GM21528 (cell line): ENCODE data around the gene NOVA2.

ENCODE experiments used
- ATAC-seq: cut with Tn5 transposase; IDR thresholded peaks from one replicate; pipeline ENCODE4 v1.9.1; 2021; ENCODE audit warnings: mild to moderate bottlenecking, moderate library complexity; ENCODE audit not compliant: unreplicated experiment, low FRiP score

NOVA2 gene

DNA sequence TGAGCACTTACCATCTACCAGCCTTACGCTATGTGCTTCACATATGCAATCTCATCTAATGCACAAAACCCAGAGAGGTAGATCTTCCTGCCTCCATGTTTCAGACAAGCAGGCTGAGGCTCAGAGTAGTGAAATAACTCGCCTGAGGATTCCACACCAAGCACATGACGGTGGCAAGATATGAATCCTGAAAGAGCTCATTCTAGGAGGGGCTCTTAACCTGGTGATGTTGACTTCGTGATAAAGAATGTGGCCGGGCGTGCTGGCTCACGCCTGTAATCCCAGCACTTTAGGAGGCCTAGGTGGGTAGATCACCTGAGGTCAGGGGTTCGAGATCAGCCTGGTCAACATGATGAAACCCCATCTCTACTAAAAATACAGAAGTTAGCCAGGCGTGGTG, 5.0 kb downstream of the NOVA2 start:
- no peak for ATAC-seq

DNA sequence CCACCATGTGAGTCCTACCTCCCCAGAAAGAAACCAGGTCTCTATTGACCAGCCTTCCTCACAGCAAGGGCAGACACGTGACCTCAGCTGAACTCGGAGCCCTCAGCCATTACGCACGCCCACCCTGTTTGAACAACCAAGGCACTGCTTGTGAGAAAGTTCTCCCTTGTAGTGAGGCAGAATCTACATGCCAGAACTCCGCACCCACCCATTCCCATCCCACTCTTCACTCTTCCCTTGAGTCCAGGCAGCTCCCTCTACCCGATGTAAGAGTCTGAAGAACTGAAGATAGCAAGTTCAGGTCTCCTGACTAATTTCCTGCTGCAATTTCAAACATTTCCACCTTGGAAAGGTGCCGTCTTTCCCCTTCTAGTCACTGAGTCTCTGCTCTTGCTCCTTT, 6.4 kb downstream of the NOVA2 start:
- no peak for ATAC-seq

DNA sequence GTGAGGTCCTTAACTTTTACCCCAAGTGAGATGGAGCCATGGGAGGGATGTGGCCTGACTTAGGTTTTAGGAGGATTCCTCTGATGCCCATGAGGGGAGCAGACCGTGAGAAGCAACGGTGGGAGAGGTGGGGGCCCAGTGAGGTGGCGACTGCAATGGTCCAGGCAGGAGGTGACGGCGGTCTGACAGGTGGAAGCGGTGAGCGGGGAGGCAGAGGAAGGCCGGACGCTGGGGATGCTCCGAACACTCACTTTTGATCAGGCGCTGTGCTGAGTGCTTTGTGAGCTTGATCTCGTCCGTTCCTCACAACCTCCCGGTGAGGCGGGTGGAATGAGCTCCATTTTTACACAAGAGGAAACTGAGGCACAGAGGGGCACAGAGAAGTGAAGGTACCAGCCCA, 11.6 kb downstream of the NOVA2 start:
- no peak for ATAC-seq

DNA sequence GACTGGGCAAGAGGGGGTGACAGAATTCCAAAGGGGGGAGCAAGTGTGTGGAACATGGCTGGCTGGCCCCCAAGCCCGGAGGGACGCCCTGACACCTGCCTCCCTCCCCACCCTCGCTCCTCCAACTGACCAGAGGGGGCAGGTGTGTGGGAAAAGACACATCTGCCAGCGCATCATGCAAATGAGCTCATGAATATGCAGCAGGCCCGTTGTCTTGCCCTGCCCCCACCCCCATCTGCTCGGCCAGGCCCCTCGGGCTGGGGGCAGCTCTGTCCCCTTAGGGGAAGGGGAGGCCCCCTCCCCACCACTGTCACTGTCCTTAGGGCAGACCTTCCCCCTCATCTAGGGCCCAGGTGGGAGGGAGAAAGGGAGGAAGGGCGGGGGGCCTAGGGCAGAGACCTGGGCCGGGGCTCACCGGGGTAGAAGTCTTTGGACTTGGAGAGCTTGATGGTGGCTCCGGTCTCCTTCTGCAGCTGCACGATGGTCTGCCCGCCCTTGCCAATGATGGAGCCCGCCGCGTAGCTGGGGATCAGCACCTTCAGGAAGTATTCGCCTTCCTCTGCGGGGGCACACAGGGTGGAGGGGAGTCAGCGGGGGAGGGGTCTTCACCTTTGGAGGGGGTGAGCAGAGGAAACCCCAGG, 12.9 kb downstream of the NOVA2 start:
- ATAC-seq: no peak

DNA sequence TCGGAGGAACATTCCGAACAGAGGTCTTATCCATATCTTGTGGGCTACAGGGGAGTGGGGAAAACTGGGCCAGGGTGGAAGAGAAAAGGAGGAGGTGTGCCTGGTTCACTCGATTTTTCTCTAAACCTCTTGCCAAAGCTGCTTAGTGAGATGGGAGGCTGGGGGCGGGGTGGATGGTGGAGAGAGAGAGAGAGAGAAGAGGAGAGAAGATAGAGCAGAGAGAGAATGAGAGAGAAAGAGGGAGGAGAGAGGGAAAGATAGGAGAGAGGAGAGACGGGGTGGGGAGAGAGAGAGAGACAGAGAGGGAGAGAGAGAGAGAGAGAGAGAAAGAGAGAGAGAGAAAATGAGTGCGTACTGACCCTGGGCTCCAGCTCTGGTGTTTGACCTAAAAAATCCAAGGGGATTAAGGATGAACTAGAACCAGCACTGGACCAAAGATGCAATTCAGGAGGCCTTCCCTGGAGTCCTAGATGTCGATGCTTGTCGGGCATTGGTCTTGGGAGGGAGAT, 14.1 kb downstream of the NOVA2 start:
- ATAC-seq: no peak

DNA sequence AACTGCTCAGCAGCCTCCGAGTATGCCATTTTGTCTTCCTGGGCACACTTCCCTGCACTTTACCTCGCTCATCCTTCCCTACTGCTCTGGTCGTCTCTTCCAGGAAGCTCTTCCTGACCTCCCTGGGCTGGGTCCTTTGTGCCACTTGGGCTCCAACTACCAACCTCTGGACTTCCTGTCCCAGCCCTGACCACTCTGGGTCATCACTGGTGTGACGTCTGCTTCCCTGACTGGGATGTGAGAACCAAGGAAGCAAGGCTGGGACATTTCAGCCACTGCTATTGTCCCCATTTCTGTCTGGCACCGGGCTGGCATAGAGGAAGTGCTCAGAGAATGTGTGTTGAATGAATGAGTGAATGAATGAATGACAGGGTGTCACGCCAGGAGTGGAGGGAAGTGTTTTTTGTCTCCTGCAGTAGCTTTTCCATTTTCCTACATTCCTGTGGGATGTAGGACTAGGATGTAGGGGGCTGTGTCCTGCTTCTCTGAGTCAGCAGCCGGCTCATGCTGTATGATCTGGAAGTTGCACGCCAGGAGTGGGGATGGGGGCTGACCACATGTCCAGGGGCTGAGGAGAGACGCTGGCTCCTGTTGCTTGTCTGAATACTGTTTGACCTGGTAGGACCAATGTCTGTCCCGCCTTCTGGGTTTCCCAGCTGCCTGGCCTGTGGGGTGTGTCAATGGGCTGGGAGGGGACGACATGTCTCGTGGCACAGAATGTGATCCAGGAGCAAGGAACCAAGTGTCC, 14.7 kb downstream of the NOVA2 start:
- no peak for ATAC-seq

DNA sequence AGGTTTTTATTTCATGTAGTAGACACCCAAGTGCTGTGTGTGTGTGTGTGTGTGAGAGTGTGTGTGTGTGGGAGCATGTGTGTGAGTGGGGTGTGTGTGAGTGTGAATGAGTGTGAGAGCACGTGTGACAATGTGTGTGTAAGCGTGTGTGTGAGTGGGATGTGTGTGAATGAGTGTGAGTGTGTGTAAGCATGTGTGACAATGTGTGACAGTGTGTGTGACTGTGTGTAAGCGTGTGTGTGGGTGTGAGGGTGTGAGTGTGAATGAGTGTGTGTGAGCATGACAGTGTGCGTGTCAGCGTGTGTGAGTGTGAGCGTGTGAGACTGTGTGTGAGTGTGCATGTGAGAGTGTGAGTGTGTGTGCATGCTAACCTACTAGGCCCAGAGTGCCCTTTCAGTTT, 15.3 kb downstream of the NOVA2 start:
- no peak for ATAC-seq

DNA sequence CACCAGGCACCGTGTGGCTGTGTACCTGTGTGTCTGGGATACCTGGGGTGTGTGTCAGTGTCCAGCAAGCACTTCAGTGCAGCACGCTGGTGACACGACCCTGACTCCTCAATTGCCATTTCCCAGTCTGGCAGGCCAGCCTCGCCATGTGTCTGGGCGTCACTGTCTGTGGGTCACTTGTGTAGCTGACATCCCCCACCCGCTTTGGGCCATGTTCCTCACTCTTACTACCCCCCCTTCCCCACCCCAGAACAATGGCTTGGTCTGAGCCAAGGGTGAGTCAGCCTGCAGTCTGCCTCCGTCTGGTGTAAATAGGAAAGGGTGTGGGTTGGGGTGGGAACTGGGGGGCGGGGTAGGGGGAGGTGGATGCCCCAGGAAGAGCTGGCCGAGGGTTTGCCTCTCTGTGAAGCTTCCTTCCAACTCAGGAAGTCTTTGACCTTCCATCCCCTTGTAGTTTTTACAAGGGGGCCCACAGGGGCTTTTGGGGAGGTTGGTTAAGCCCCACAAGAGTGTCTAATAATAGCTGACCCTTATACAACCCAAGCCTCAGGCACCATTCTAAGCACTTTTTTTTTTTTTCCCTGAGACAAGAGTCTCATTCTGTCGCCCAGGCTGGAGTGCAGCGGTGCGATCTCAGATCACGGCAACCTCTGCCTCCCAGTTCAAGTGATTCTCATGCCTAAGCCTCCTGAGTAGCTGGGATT, 17.6 kb downstream of the NOVA2 start:
- ATAC-seq: no peak

DNA sequence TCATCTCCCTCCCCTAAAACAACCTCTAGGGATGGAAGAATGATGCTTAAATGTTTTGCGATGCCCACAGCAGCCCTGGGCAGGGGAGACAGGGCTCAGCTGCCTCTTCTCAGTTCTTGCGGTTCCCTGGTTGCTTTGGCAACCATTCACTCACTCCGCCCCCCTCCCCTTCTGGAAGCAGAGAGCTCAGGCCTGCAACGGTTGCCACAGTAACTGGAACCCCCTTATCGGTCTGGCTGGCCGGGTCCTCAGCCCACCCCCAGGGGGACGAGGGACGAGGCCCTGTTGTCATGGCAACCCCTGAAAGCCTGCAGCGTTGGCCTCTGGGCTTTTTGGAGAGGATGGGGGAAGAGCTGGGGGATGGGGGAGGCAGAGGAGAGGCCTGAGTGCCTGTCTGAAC, 19.5 kb downstream of the NOVA2 start:
- no peak for ATAC-seq

DNA sequence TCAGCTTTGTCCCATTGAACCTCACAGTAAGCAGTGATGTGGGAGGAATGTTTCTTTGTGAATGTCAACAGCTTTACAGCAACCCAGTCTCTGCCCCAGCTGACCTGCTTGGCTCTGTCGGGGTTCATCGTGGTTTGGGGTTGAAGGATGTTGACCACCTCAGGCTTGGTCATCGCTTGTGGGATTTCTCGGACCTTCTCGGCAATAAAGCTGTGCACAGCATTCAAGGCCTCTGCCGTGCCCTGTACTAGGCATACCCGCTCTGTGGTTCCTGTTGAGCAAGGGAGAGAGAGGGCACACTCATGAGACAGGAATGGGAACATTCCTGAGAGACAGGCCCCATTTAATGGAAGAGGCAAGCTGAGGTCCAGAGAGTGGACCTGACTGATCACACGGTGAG, 20.0 kb downstream of the NOVA2 start:
- no peak for ATAC-seq

DNA sequence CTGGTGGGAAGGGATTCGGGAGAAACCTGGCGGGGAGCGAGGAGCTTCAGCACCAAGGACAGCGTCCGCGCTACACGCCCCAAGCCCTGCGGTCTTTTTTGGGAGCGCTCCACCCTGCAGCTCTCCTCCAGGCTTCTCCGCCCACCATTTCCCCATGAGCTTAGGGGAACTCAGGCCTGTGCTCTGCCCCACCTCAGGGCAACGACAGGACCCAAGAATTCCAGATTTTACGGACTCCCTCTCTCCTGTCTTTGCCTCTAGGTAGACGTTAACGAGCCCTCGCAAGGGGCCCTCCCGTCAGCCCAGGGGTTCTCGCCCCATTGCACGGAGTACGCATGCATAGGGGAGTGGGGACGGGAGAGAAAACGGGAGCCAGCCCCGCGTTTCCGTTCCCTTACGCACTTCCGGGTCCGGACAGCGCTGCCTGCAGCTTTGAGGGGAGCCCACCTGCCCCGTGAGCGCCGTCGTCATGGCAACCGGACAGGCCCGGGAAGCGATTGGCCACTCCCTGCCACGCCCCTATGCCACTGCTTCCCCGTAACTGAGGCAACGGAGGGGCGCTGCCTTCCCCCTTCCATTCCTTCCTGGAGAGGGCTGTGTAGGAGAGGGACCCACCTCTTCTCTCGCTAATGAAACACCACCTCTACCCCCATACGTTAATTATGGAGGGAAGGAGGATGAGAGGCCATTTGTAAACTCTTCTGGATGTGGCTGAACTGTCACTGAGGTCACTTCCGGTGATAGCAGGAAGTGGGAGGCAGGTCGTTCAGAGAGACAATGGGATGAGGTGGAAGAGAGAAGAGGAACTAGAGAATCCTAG, 20.8 kb downstream of the NOVA2 start:
- no peak for ATAC-seq

DNA sequence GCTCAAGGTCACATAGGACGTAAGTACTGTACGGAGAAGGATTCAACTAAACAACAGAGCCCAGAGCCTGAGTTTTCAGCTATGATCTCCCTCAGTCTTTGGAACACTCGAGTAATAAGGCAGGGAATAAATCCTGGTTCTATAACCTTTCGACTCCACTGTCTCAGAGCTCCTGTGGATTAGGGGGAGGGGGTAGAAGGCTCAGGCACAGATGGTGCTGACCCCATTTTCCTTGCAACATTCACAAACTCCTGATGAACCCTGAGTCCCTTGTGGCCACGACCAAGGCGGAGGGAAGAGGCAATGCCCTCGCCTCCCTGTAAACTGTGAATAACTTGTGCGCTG, 21.4 kb downstream of the NOVA2 start:
- no peak for ATAC-seq

DNA sequence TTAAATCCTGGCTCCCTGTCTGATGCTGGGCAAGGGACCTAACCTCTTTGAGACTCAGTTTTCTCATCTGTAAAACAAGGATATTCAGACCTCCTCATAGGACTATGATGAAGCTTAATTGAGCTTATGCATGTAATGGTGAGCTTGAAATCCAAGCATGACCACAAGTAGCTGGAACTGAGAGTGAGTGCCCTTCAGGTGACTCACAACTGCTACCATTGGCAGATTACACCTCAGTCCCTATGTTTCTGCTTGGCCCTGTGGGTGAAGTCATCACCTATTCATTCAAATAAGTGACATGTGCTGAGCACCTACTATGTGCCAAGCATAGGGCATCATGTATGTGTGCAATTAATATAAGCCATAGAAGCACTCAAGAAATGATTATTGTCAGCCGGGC, 25.7 kb downstream of the NOVA2 start:
- ATAC-seq: no peak

DNA sequence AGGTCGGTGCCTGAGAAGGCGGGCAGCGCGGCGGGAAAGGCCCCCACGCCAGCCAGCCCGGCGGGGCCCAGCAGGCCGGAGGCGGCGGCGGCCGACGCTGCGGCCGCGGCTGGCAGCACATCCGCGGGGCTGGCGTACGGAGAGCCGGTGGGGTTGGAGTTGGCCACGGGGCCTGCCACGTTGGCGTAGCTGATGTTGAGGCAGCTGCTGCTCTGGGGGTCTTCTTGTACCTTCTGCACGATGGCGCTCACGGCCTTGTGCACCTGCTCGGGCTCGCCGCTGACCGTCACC, 33.2 kb downstream of the NOVA2 start:
- ATAC-seq: no peak

DNA sequence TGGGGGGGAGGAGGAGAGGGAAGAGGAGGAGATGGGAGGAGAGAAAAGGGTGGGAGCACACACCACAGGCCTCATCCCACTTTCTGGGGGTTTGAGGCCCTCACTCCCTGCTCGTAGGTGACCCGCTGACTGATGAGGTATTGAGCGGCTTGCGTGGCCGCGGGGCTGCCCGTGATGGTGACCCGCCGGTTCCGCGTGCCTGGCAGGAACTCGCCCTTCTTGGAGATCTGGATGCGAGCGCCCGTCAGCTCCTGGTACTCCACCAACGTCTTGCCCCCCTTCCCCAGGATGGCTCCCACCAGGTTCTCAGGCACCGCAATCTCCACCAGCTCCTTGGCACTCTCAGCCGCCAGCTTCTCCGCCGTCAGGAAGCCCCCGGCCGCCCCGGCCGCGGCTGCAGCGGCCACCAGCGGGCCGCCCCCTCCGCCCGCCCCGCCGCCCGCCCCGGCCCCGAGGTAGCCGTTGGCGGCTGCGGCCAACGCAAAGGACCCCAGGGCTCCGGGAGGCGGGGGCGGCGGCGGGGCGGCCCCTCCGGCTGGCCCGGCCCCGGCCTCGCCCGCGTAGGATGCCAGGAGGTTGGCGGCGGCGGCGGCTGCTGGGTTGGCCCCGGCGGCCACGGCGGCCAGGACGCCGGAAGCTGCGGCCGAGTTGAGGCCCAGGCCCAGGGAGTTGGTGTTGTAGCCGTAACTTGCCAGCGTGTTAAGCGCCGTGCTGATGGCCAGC, 33.7 kb downstream of the NOVA2 start:
- no peak for ATAC-seq

DNA sequence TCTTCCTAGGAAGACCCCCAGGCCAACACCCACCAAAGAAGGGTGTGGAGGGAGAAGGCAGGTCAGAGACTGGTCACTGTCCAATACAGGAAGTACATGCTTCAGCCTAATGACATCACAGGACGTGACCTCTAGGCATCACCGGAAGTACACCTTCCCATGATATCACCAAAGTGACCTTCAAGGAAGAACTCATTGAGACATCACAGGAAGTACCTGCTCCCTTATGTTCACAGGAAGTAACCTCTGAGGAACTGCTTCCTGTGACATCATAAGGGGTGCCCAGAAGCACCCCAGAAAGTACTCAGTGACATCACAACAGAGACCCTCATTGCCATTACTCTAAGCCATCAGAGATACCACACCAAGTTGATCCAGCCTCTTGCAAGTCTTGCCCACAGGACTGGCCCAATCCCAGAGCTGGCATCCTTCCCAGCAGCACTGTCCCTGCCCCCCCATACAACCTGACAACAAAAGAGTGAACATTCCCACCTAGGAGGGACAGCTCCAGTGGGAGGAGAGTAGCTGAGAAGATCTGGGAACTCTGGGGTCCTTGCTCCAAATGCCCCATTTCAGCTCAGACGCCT, 34.8 kb downstream of the NOVA2 start:
- ATAC-seq: no peak

DNA sequence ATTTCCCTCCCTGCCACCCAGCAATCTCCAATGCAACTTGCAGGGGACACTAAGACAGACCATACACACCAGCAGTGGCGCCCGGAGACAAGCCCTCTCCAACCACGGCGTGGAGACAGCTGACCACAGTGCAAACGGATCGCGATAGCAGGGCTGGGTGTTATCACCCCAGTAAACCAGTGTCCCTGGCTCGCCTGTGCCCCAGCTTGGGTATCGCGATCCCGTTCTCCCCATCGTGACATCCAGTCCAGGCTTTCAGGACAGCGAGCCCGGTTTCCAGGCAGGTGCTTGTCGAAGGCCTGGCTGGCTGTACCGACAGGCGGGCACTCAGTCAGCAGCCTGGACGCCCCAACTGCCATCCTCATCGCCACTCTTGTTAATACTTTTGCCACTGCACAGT, 38.4 kb downstream of the NOVA2 start:
- no peak for ATAC-seq

DNA sequence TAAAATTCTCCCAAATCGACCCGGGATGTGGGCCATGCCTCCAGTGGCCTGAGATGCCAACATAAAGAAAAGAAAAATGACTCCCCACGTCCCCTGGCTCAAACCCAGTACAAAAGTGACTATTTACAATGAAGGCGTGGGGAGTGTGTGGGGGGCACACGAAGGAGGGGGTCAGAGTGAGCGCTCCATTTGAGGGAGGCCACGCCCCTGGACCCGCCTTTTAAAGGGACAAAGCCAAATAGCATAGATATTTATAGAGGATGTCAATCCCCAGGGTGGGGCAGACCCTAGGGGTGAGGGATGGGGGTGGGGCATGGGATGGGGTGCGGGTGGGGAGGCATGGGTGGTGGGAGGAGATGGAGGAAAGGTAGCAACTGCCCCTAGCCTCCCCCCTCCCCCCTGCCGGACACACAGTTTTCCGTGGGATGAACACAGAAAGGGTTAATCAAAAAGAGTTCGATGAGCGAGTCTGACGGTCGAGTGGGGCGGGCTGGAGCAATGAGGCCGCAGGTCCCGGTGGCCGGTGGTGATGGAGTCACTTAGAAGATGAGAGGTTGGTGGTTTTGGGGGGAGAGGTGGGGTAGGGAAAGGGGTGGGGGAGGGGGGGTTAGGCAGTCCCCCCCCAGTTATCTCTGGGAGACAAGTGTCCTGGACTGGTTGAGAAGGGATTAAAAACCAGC, 39.0 kb downstream of the NOVA2 start:
- ATAC-seq: no peak

DNA sequence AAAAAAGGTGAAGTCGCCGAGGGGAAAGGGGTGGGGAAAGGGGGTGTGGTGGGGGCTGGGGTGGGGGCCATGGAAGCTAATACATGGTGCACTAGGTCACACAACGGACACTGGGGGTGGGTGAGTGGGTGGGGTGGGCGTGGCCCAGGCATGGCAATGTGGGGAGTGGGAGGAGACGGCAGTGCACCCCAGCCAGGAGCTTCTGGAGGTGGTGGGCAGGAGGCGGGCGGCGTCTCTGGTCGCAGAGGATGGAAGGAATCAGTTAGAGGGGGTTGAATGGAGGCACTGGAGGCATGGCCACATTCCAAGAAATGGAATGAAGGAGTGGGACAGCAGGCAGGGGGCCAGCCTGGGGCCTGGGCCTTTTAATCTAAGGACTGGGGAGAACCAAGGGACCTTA, 39.9 kb downstream of the NOVA2 start:
- ATAC-seq: no peak

DNA sequence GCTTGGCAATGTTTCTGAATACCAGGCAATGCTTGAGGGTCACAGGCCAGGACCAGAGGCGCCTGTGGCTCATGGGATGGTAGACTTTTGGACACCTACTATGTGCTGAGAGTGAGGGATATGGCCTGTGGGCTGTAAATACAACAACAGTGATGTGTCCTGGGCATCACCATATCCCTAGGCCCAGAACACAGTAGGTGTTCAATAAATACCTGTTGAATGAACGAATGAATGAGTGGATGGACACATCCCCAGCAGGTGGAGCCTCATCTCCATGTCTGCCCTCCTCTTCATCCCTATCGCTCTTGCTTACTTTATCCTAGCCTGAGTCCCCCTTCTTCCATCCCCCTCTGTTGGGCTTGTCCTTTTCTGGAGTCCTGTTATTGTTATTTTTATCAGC, 42.6 kb downstream of the NOVA2 start:
- ATAC-seq: no peak
